Neural progenitor cell (in vitro differentiated cells): ENCODE data around the gene SH3PXD2B. TPM values are rescaled to one million over a fixed set of nuclear protein-coding genes. Genes with fewer than 3 reads are reported as not detected.

Experiments used
- DNase-seq: peaks from one replicate; pipeline ENCODE4 v3.0.0-alpha.2; 2016; ENCODE audit warnings: low spot score
- H2AFZ ChIP-seq: fragments of 200-600 bp; sonication (generic); replicated peaks from 2 replicates; pipeline ENCODE4 v1.6.1; 2016; ENCODE audit warnings: antibody characterized with exemption
- H3F3A ChIP-seq: fragments of 200-600 bp; sonication (generic); 2 replicates; pipeline ENCODE4 v1.6.1; 2016; ENCODE audit warnings: antibody characterized with exemption, low read depth
- H3K27ac ChIP-seq: fragments of 200-600 bp; sonication (generic); 2 replicates; pipeline ENCODE4 v1.5.1; 2016; ENCODE audit warnings: mild to moderate bottlenecking
- H3K27me3 ChIP-seq: fragments of 200-600 bp; sonication (generic); 2 replicates; pipeline ENCODE4 v1.6.1; 2016; ENCODE audit warnings: mild to moderate bottlenecking, moderate library complexity
- H3K36me3 ChIP-seq: fragments of 200-600 bp; sonication (generic); 2 replicates; pipeline ENCODE4 v1.5.1; 2016
- H3K4me1 ChIP-seq: fragments of 200-600 bp; sonication (generic); 2 replicates; pipeline ENCODE4 v1.6.1; 2016; ENCODE audit warnings: mixed run types
- H3K4me2 ChIP-seq: fragments of 200-600 bp; sonication (generic); 2 replicates; pipeline ENCODE4 v1.6.1; 2016
- H3K4me3 ChIP-seq: fragments of 200-600 bp; sonication (generic); 2 replicates; pipeline ENCODE4 v1.5.1; 2016
- H3K79me2 ChIP-seq: fragments of 200-600 bp; sonication (generic); 2 replicates; pipeline ENCODE4 v1.6.1; 2016; ENCODE audit warnings: low read depth
- H3K9ac ChIP-seq: fragments of 200-600 bp; sonication (generic); 2 replicates; pipeline ENCODE4 v1.6.1; 2016
- H3K9me3 ChIP-seq: fragments of 200-600 bp; sonication (generic); 2 replicates; pipeline ENCODE4 v1.5.1; 2016; ENCODE audit warnings: low read depth
- H4K20me1 ChIP-seq: fragments of 200-600 bp; sonication (generic); 2 replicates; pipeline ENCODE4 v1.6.1; 2016; ENCODE audit warnings: low read depth
- H3K27ac Mint-ChIP-seq: 3 replicates; pipeline ENCODE4 v1.8.0; 2021; ENCODE audit warnings: mixed read lengths
- H3K27me3 Mint-ChIP-seq: 2 replicates; pipeline ENCODE4 v1.8.0; 2022; ENCODE audit warnings: low read depth, mild to moderate bottlenecking, inconsistent platforms, moderate library complexity, mixed read lengths; ENCODE audit not compliant: insufficient read depth
- H3K36me3 Mint-ChIP-seq: 3 replicates; pipeline ENCODE4 v1.8.0; 2021; ENCODE audit warnings: mixed read lengths
- H3K4me1 Mint-ChIP-seq: 3 replicates; pipeline ENCODE4 v1.8.0; 2021; ENCODE audit warnings: mixed read lengths
- H3K4me3 Mint-ChIP-seq: 3 replicates; pipeline ENCODE4 v1.8.0; 2021; ENCODE audit warnings: mild to moderate bottlenecking, moderate library complexity, mixed read lengths
- H3K9me3 Mint-ChIP-seq: 3 replicates; pipeline ENCODE4 v1.8.0; 2020; ENCODE audit warnings: mixed read lengths
- EZH2 ChIP-seq: fragments of 200-600 bp; sonication (generic); IDR thresholded peaks from 2 replicates; pipeline ENCODE4 v1.6.1; 2017; ENCODE audit warnings: antibody characterized with exemption, mild to moderate bottlenecking, moderate library complexity
- EZH2phosphoT487 ChIP-seq: fragments of 200-600 bp; sonication (generic); IDR thresholded peaks from 2 replicates; pipeline ENCODE4 v1.6.1; 2017; ENCODE audit warnings: antibody characterized with exemption
- total RNA-seq: library from RNA; depleted of rRNA; stranded (reverse); fragments of >200 nt; gene quantifications from 2 replicates; pipeline ENCODE4 v1.2.3, GENCODE V29; 2015; ENCODE audit warnings: low replicate concordance
- TF ChIP-seq, protein P1 (sequence below): fragments of 200-600 bp; sonication (generic); IDR thresholded peaks from 2 replicates; pipeline ENCODE4 v1.5.1; 2017; ENCODE audit warnings: antibody characterized with exemption, mild to moderate bottlenecking

The SH3PXD2B gene
- total RNA-seq, 1 donor from 2014 or later: 27.3 TPM

- no peak overlapping the region for H3K4me2 ChIP-seq
- no peaks in the 10 kb centered on the region for H3K27me3 ChIP-seq
- H3F3A ChIP-seq: no peaks in the 10 kb centered on the region
- H3K9ac ChIP-seq: no peak overlapping the region
- TF ChIP-seq EZH2phosphoT487: no peak
- TF ChIP-seq, protein P1, sequence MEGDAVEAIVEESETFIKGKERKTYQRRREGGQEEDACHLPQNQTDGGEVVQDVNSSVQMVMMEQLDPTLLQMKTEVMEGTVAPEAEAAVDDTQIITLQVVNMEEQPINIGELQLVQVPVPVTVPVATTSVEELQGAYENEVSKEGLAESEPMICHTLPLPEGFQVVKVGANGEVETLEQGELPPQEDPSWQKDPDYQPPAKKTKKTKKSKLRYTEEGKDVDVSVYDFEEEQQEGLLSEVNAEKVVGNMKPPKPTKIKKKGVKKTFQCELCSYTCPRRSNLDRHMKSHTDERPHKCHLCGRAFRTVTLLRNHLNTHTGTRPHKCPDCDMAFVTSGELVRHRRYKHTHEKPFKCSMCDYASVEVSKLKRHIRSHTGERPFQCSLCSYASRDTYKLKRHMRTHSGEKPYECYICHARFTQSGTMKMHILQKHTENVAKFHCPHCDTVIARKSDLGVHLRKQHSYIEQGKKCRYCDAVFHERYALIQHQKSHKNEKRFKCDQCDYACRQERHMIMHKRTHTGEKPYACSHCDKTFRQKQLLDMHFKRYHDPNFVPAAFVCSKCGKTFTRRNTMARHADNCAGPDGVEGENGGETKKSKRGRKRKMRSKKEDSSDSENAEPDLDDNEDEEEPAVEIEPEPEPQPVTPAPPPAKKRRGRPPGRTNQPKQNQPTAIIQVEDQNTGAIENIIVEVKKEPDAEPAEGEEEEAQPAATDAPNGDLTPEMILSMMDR: no peak
- Mint-ChIP-seq H3K4me1 (peaks cover 28% of the 10 kb centered on the region), H3K9me3 (no peaks in the 10 kb centered on the region), H3K4me3 (no peak overlapping the region), H3K27me3 (peaks cover 2% of the 10 kb centered on the region), H3K36me3 (peaks cover 7% of the 10 kb centered on the region), H3K27ac (no peak overlapping the region)
- H2AFZ ChIP-seq: no peak overlapping the region
- DNase-seq: no peak
- peaks cover 98% of the 10 kb centered on the region for H3K79me2 ChIP-seq
- H3K27ac ChIP-seq: no peak overlapping the region
- H3K4me1 ChIP-seq: peaks cover 4% of the 10 kb centered on the region
- peaks cover 99% of the 10 kb centered on the region for H4K20me1 ChIP-seq
- H3K4me3 ChIP-seq: no peak overlapping the region
- no peaks in the 10 kb centered on the region for H3K36me3 ChIP-seq
- no peaks in the 10 kb centered on the region for H3K9me3 ChIP-seq
These were observed 10.8 kb downstream of the SH3PXD2B start for GRCh38 chr5:172443441-172444109.

GRCh38 chr5:172442592-172442991, 11.7 kb downstream of the SH3PXD2B start:
- TF ChIP-seq EZH2phosphoT487 (no peak), EZH2 (no peak)
- TF ChIP-seq, protein P1: no peak
- no peaks in the 10 kb centered on the region for H3K36me3 ChIP-seq
- no peak overlapping the region for H3K27ac Mint-ChIP-seq
- peaks cover 4% of the 10 kb centered on the region for H3K4me1 ChIP-seq
- H3K79me2 ChIP-seq: peaks cover 98% of the 10 kb centered on the region
- no peak overlapping the region for H3K4me2 ChIP-seq
- no peaks in the 10 kb centered on the region for H3K9me3 Mint-ChIP-seq
- H3F3A ChIP-seq: no peaks in the 10 kb centered on the region
- no peak overlapping the region for H3K27ac ChIP-seq
- H3K27me3 Mint-ChIP-seq: peaks cover 5% of the 10 kb centered on the region
- no peak overlapping the region for H3K4me3 Mint-ChIP-seq
- no peak overlapping the region for H2AFZ ChIP-seq
- H3K4me3 ChIP-seq: no peak overlapping the region
- peaks cover 36% of the 10 kb centered on the region for H3K4me1 Mint-ChIP-seq
- H3K9ac ChIP-seq: no peak overlapping the region
- H3K36me3 Mint-ChIP-seq: peaks cover 7% of the 10 kb centered on the region
- no peak for DNase-seq
- peaks cover 99% of the 10 kb centered on the region for H4K20me1 ChIP-seq
- H3K27me3 ChIP-seq: no peaks in the 10 kb centered on the region
- H3K9me3 ChIP-seq: no peaks in the 10 kb centered on the region

DNA sequence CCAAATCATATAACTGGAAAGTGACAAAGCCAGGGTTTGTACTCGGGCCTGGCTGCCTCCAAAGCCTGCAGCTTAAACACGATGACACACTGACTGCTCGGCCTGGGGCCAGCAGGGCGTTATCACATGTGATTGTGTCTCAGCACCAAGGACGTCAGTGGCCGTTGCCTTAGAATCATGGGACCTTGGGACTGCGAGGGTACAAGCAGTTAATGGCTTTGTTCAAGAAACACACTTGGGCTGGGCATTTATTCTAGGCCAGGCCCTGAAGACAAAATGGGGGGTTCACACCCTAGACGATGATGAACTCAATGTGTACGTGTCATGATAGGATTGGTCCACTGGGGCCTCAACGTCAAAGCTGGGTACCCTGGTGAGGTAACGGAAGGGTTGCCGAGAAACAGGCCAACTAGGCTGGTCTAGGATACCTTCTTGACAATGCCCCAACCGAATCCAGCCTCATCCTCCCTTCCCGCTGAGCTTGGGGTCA, 13.0 kb downstream of the SH3PXD2B start:
- Mint-ChIP-seq H3K36me3 (peaks cover 7% of the 10 kb centered on the region), H3K27me3 (peaks cover 5% of the 10 kb centered on the region), H3K4me3 (no peak overlapping the region), H3K4me1 (peaks cover 26% of the 10 kb centered on the region), H3K27ac (no peak overlapping the region), H3K9me3 (no peaks in the 10 kb centered on the region)
- Histone ChIP-seq H3K27ac (no peak overlapping the region), H3K4me3 (no peak overlapping the region), H3K4me1 (no peaks in the 10 kb centered on the region), H3K9ac (no peak overlapping the region), H3K9me3 (no peaks in the 10 kb centered on the region), H2AFZ (no peak overlapping the region), H4K20me1 (peaks cover 99% of the 10 kb centered on the region), H3K4me2 (no peak overlapping the region), H3K79me2 (peaks cover 89% of the 10 kb centered on the region), H3K36me3 (no peaks in the 10 kb centered on the region), H3F3A (no peaks in the 10 kb centered on the region), H3K27me3 (no peaks in the 10 kb centered on the region)
- TF ChIP-seq EZH2 (no peak), EZH2phosphoT487 (no peak)
- TF ChIP-seq, protein P1: no peak
- DNase-seq: no peak
